Common myeloid progenitor, CD34-positive (primary cell): ENCODE results near the gene PRRT2.

Experiments used
- CTCF ChIA-PET: fragments of 350-600 bp; sonication (Branson Sonifier 250); formaldehyde crosslinking; loops from one replicate; lab custom pipeline; 2021; ENCODE audit warnings: antibody characterized with exemption; lab: Charles Lee
- POLR2A ChIA-PET: fragments of 350-600 bp; sonication (Branson Sonifier 250); formaldehyde crosslinking; loops from one replicate; lab custom pipeline; 2021; ENCODE audit warnings: antibody characterized with exemption; lab: Charles Lee
- DNase-seq, 3 donors: peaks; one replicate each; pipeline versions ENCODE4 v3.0.0 to v3.0.0-alpha.2; 2013
- H3K27ac ChIP-seq, 2 experiments: 1 replicate in 1 of 2; 2 replicates in 1 of 2; pipeline ENCODE4 v1.7.0; 2013; ENCODE audit warnings: inconsistent platforms in 2 of 2, low read length in 2 of 2, mild to moderate bottlenecking in 2 of 2, low read depth in 1 of 2, moderate library complexity in 1 of 2; ENCODE audit not compliant: severe bottlenecking in 2 of 2, insufficient read depth in 1 of 2, poor library complexity in 1 of 2
- H3K27me3 ChIP-seq, 5 experiments: replicated peaks in 2 of 5; 1 replicate in 3 of 5; 2 replicates in 2 of 5; pipeline versions ENCODE4 v1.6.1 to v1.7.0; 2013; ENCODE audit warnings: low read length in 4 of 5, mild to moderate bottlenecking in 2 of 5, moderate library complexity in 2 of 5, inconsistent platforms in 1 of 5; ENCODE audit not compliant: insufficient read depth in 5 of 5, control insufficient read depth in 4 of 5
- H3K36me3 ChIP-seq, 4 experiments: 1 replicate in 2 of 4; 2 replicates in 2 of 4; pipeline versions ENCODE4 v1.6.1 to v1.7.0; 2013; ENCODE audit warnings: low read length in 3 of 4, control low read depth in 1 of 4, mild to moderate bottlenecking in 1 of 4; ENCODE audit not compliant: control insufficient read depth in 4 of 4, insufficient read depth in 4 of 4
- H3K4me1 ChIP-seq, 4 experiments: 1 replicate in 3 of 4; 2 replicates in 1 of 4; pipeline versions ENCODE4 v1.6.1 to v1.7.1; 2013; ENCODE audit warnings: low read length in 3 of 4, mild to moderate bottlenecking in 3 of 4, control low read depth in 1 of 4, inconsistent platforms in 1 of 4, moderate library complexity in 1 of 4; ENCODE audit not compliant: control insufficient read depth in 4 of 4, insufficient read depth in 4 of 4; ENCODE audit errors: control extremely low read depth in 1 of 4
- H3K4me3 ChIP-seq, 7 experiments: 1 replicate in 4 of 7; 2 replicates in 3 of 7; pipeline versions ENCODE4 v1.5.1 to v1.7.0; 2013; ENCODE audit warnings: mild to moderate bottlenecking in 7 of 7, low read length in 6 of 7, moderate library complexity in 6 of 7, inconsistent platforms in 2 of 7, low read depth in 2 of 7, control low read depth in 1 of 7; ENCODE audit not compliant: insufficient read depth in 4 of 7, control insufficient read depth in 1 of 7; ENCODE audit errors: extremely low read depth in 1 of 7
- H3K9me3 ChIP-seq, 5 experiments: 1 replicate in 4 of 5; 2 replicates in 1 of 5; pipeline versions ENCODE4 v1.6.1 to v1.7.1; 2013; ENCODE audit warnings: low read length in 4 of 5, mild to moderate bottlenecking in 2 of 5, inconsistent platforms in 1 of 5, low read depth in 1 of 5, moderate library complexity in 1 of 5; ENCODE audit not compliant: control insufficient read depth in 4 of 5, insufficient read depth in 2 of 5; ENCODE audit errors: control extremely low read depth in 1 of 5
- WGBS: methylation state at CpG from one replicate; pipeline ENCODE4 v1.1.5; 2013; ENCODE audit not compliant: insufficient coverage; 5-methylcytosine and 5-hydroxymethylcytosine counted together

The PRRT2 gene

GRCh38 chr16:29812754-29813643 lies 1.0 kb downstream of the PRRT2 start:
- Histone ChIP-seq H3K27me3 (peaks cover 0 to 20% (median 8%) of the 10 kb centered on the region in 5 experiments), H3K9me3 (no peaks in the 10 kb centered on the region), H3K4me3 (peak overlapping the region in 1 of 7 experiments; percentile 70), H3K27ac (no peak overlapping the region), H3K36me3 (peaks cover 2 to 31% (median 16%) of the 10 kb centered on the region in 4 experiments), H3K4me1 (peaks cover 6 to 71% (median 69%) of the 10 kb centered on the region in 4 experiments)
- DNase-seq = no peak
- ChIA-PET CTCF (interaction anchor here (0.9 to 1.1 kb wide), 3 partner anchors 36 to 113 kb away, joined by 4 to 5 read pairs (median 4); no protein-coding TSS in a partner anchor), POLR2A (interaction anchor here (0.8 kb wide), 1 partner anchor 10 kb away, joined by 3 read pairs; no protein-coding TSS in a partner anchor)
- WGBS = 86% methylated on average over 6 of the region's 9 CpGs

GRCh38 chr16:29813644-29814562 lies 1.9 kb downstream of the PRRT2 start:
- H3K4me1 ChIP-seq = peaks cover 4 to 70% (median 61%) of the 10 kb centered on the region in 4 experiments
- DNase-seq = no peak
- H3K9me3 ChIP-seq = no peaks in the 10 kb centered on the region
- H3K4me3 ChIP-seq = no peak overlapping the region
- H3K27ac ChIP-seq = no peak overlapping the region
- ChIA-PET CTCF (interaction anchor here (0.9 to 2.0 kb wide), 3 partner anchors 34 to 114 kb away, joined by 4 to 5 read pairs (median 5); no protein-coding TSS in a partner anchor), POLR2A (no interaction called here)
- 90% methylated on average over 21 of the region's 24 CpGs for WGBS
- peaks cover 0 to 20% (median 8%) of the 10 kb centered on the region in 5 experiments for H3K27me3 ChIP-seq
- H3K36me3 ChIP-seq = peaks cover 2 to 31% (median 17%) of the 10 kb centered on the region in 4 experiments

DNA sequence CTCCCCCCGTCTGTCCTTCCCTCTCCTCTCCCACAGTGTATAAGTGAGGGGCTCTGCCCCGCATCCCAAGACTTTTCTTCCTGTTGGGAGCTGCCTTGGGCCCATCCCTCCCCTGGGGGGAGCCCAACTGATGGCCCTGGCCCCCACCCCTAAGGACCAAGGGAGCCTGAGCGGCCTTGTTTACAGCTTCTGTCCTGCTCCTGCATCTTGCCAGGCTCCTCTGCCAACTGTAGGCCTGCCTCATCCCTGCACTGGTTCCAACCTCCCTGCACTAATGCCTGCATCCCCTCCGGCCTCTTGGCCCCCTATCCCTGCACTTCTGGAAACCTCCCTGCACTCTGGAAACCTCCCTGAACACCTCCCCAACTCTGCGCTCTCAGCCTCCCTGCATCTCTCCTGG lies 2.6 kb downstream of the PRRT2 start:
- Histone ChIP-seq H3K9me3 (no peaks in the 10 kb centered on the region), H3K27ac (no peak overlapping the region), H3K27me3 (peaks cover 0 to 20% (median 8%) of the 10 kb centered on the region in 5 experiments), H3K36me3 (peaks cover 0 to 31% (median 17%) of the 10 kb centered on the region in 4 experiments), H3K4me1 (peaks cover 4 to 70% (median 58%) of the 10 kb centered on the region in 4 experiments), H3K4me3 (peak overlapping the region in 2 of 7 experiments; percentile 89 to 96)
- no peak for DNase-seq
- 100% methylated on average over 4 of the region's 5 CpGs for WGBS
- POLR2A ChIA-PET = interaction anchor here (0.6 kb wide), 1 partner anchor 22 kb away, joined by 3 read pairs; no protein-coding TSS in a partner anchor
- CTCF ChIA-PET = interaction anchor here (1.3 to 2.0 kb wide), 2 partner anchors 15 to 33 kb away, joined by 5 to 8 read pairs; no protein-coding TSS in a partner anchor

GRCh38 chr16:29815032-29815721 lies 3.2 kb downstream of the PRRT2 start:
- Histone ChIP-seq H3K9me3 (no peaks in the 10 kb centered on the region), H3K4me3 (peak overlapping the region; percentile 13 to 96 (median 89)), H3K27me3 (peaks cover 0 to 20% (median 8%) of the 10 kb centered on the region in 5 experiments), H3K27ac (no peak overlapping the region), H3K36me3 (peaks cover 0 to 31% (median 15%) of the 10 kb centered on the region in 4 experiments), H3K4me1 (peaks cover 7 to 70% (median 58%) of the 10 kb centered on the region in 4 experiments)
- ChIA-PET CTCF (interaction anchor here (0.5 to 7.2 kb wide), 13 partner anchors 9 to 544 kb away, joined by 3 to 46 read pairs (median 3); partner anchors contain the start of gene MAZ), POLR2A (interaction anchor here (0.6 to 2.2 kb wide), 2 partner anchors 8 to 22 kb away, joined by 3 to 12 read pairs; partner anchors contain the start of gene MAZ)
- no peak for DNase-seq
- 8% methylated on average over 27 of the region's 39 CpGs for WGBS

DNA sequence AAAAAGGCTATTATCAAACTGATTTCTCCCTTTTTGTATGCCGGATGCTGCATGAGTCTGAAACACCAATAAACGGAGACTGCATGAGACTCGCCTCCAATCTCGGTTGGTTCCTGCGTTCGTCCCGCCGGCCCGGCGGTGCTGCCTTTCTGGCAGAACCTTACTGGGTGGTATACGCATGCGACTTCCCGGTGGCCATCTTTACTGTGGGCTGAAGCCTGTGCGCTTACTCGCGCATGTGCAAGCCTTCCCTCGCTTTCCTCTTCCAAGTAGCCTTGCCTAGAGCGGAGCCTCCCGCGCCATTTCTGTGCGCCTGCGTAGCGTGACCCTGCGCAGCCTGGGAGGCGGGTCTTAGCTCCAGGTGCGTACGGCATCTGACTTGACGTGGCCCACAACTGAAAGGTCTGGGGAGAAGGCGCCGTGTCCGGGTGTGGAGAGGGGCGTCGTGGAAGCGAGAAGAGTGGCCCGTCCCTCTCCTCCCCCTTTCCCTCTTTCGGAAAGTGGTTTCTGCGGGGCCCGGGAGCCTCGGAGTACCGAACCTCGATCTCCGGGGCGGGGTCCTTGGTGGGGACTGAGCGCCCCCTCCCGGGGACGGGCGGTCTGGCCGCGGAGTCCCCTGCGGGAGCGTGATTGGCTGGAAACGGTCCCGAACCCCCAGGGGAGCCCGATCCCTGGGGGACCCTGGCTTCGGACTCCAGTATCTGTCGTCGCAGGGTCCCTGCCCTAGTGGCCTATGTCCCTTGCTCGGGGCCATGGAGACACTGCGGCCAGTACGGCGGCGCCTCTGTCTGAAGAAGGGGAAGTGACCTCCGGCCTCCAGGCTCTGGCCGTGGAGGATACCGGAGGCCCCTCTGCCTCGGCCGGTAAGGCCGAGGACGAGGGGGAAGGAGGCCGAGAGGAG lies 4.0 kb downstream of the PRRT2 start, which contains the start of gene PAGR1:
TSS of gene PAGR1 (plus strand) at position 360 of the 901 bp plus-strand sequence. CDS start at position 734, 374 bp downstream.
- H3K27ac ChIP-seq = peak within 1 kb of the TSS; percentile 33 to 75
- peaks cover 7 to 70% (median 58%) of the 10 kb centered on the region in 4 experiments for H3K4me1 ChIP-seq
- peaks cover 0 to 20% (median 8%) of the 10 kb centered on the region in 5 experiments for H3K27me3 ChIP-seq
- WGBS = under 1% methylated on average over 62 of the region's 70 CpGs
- ChIA-PET POLR2A (interaction anchor here (0.5 to 2.2 kb wide), 2 partner anchors 9 to 70 kb away, joined by 3 to 12 read pairs; partner anchors contain the start of genes C16orf54 and MAZ), CTCF (interaction anchor here (0.5 to 7.2 kb wide), 15 partner anchors 8 to 543 kb away, joined by 3 to 46 read pairs (median 3); partner anchors contain the start of gene MAZ)
- no peaks in the 10 kb centered on the region for H3K9me3 ChIP-seq
- peak within 1 kb of the TSS; percentile 87 to 96 (median 90) for H3K4me3 ChIP-seq
- peak; percentile 100 for DNase-seq
- peaks cover 0 to 22% (median 12%) of the 10 kb centered on the region in 4 experiments for H3K36me3 ChIP-seq
